Bronchial epithelial cell (primary cell): ENCODE data around the gene ACBD6. TPM values are rescaled to one million over a fixed set of nuclear protein-coding genes. Genes with fewer than 3 reads are reported as not detected.
"Not testable (repeated sequence)": the region's sequence is repeated elsewhere in the genome, so short reads cannot be mapped to it uniquely, and the experiment has no call there.

Source experiments
- DNase-seq: peaks from one replicate; pipeline ENCODE4 v3.0.0-alpha.2; 2010; ENCODE audit warnings: low read depth
- FAIRE-seq: peaks from 2 replicates; lab custom pipeline; 2011; peaks lifted over from hg19 to GRCh38; lab: Jason Lieb, UNC
- H3K27me3 ChIP-seq: 2 replicates; pipeline ENCODE4 v1.5.1; 2011; ENCODE audit warnings: low read length; ENCODE audit not compliant: control insufficient read depth, insufficient read depth
- H3K36me3 ChIP-seq: 2 replicates; pipeline ENCODE4 v1.5.1; 2011; ENCODE audit warnings: low read length; ENCODE audit not compliant: control insufficient read depth, insufficient read depth
- H3K4me3 ChIP-seq: 2 replicates; pipeline ENCODE4 v1.5.1; 2011; ENCODE audit warnings: mild to moderate bottlenecking, low read depth, low read length, control low read depth
- CTCF ChIP-seq: IDR thresholded peaks from 2 replicates; pipeline ENCODE4 v1.5.1; 2011; ENCODE audit warnings: mild to moderate bottlenecking, moderate library complexity, low read length, control low read depth, inconsistent platforms; ENCODE audit not compliant: insufficient read depth, severe bottlenecking
- total RNA-seq: library from RNA; depleted of rRNA; stranded (reverse); fragments of >200 nt; gene quantifications from 2 replicates; pipeline ENCODE4 v1.2.1, GENCODE V29; 2014

The ACBD6 gene
- total RNA-seq, 1 donor from 2014 or later: 118 TPM

DNA sequence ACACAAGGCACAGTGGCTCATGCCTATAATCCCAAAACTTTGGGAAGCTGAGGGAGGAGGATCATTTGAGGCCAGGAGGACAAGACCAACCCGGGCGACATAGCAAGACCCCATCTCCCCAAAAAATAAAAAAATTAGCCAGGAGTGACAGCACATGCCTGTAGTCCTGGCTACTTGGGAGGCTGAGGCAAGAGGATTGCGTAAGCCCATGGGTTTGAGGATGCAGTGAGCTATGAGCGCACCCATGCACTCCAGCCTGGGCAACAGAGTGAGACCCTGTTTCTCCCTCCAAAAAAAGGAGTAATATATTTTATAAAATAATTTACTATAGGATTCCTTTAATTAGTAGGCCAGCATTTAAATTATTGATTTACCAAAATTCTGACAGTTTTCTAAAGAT, 89.8 kb downstream of the ACBD6 start:
- Histone ChIP-seq H3K4me3 (no peak overlapping the region), H3K36me3 (no peaks in the 10 kb centered on the region), H3K27me3 (no peaks in the 10 kb centered on the region)
- no peak for FAIRE-seq
- TF ChIP-seq CTCF: no peak
- no peak for DNase-seq

GRCh38 chr1:180408128-180408527, 94.2 kb downstream of the ACBD6 start:
- not testable (repeated sequence) for H3K36me3 ChIP-seq

DNA sequence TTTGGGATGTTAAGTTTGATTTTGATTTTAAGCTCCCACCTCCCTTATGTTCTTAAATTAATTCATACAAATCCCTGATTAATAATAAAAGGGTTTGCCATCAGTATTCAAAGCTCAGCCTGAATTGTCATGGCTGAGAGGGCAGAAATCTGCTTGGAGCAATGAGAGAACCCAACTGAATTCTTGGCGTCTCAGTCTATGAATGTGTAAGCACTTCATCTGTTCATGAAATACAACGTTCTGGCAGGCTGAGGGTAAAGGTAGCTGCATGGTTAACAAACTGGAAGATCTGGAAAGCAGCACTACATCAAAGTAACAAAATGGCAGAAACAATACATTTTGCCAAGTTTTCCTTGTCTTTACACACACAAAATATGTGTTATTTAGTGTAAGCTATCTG, 95.3 kb downstream of the ACBD6 start:
- TF ChIP-seq CTCF: no peak
- no peak for FAIRE-seq

More at GRCh38 chr1:180408128-180408527, 94.2 kb downstream of the ACBD6 start:
- not testable (repeated sequence) for DNase-seq, H3K27me3 ChIP-seq, FAIRE-seq, H3K4me3 ChIP-seq

GRCh38 chr1:180402551-180402950, 99.8 kb downstream of the ACBD6 start:
- H3K4me3 ChIP-seq: no peak overlapping the region
- DNase-seq (no peak), FAIRE-seq (no peak)
- TF ChIP-seq CTCF: no peak
- no peaks in the 10 kb centered on the region for H3K36me3 ChIP-seq
- no peaks in the 10 kb centered on the region for H3K27me3 ChIP-seq

More for the DNA sequence above, 95.3 kb downstream of the ACBD6 start:
- Histone ChIP-seq H3K36me3 (no peaks in the 10 kb centered on the region), H3K4me3 (no peak overlapping the region), H3K27me3 (no peaks in the 10 kb centered on the region)
- DNase-seq: no peak

- FAIRE-seq (no peak), DNase-seq (no peak)
- H3K4me3 ChIP-seq: no peak overlapping the region
- no peaks in the 10 kb centered on the region for H3K27me3 ChIP-seq
- no peaks in the 10 kb centered on the region for H3K36me3 ChIP-seq
- no peak for TF ChIP-seq CTCF
Observed at GRCh38 chr1:180402001-180402400, 100.4 kb downstream of the ACBD6 start.

DNA sequence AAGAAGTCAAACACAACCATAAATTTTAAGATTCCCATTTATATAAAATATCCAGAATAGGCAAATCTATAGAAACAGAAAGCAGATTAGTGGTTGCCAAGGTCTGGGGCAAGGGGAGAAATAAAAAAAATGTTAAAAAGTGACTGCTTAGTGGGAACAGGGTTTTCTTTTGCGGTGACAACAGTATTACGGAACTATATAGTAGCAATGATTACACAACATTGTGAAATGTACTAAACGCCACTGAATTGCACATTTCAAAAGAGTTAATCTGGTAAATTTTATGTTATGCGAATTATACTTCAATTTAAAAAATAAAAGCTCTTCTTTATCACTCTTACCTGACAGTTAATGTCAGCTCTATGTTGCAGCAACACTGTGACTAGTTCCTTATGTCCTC, 105.2 kb downstream of the ACBD6 start:
- no peak for FAIRE-seq
- H3K36me3 ChIP-seq: no peaks in the 10 kb centered on the region
- no peaks in the 10 kb centered on the region for H3K27me3 ChIP-seq
- no peak overlapping the region for H3K4me3 ChIP-seq
- DNase-seq: no peak
- TF ChIP-seq CTCF: no peak
